ENCODE data around the gene RAP2A. TPM values are rescaled to one million over a fixed set of nuclear protein-coding genes. Genes with fewer than 3 reads are reported as not detected.

Gene RAP2A
- total RNA-seq, 1 experiment from 2014 or later = 32.1 TPM

- no peak overlapping the region for H2BK120ac ChIP-seq (ENCODE audit: low read depth, low read length, poor library complexity, severe bottlenecking)
- WGBS (ENCODE audit: extremely low coverage, insufficient read length, low lambda C conversion rate) = no CpG with 5 or more reads among the region's 3 CpGs
Observed at GRCh38 chr13:97403893-97404750, 29.8 kb upstream of the RAP2A start.

More at GRCh38 chr13:97403893-97404750, 29.8 kb upstream of the RAP2A start:
- Mint-ChIP-seq H3K4me3 (no peak overlapping the region), H3K9me3 (no peaks in the 10 kb centered on the region; a peak in 2 of 5 replicates), H3K27ac (no peak overlapping the region), H3K36me3 (ENCODE audit: insufficient read depth in 1 of 3, low read depth in 3 of 3) (no peaks in the 10 kb centered on the region), H3K4me1 (no peaks in the 10 kb centered on the region), H3K27me3 (ENCODE audit: low read depth) (peaks cover 14% of the 10 kb centered on the region)
- H3K4me1 ChIP-seq (ENCODE audit: insufficient read depth, low read length) = no peaks in the 10 kb centered on the region
- H4K20me1 ChIP-seq (ENCODE audit: control insufficient read depth, insufficient read depth, insufficient read length) = no peaks in the 10 kb centered on the region
- H3K56ac ChIP-seq (ENCODE audit: insufficient read length, low read depth, low read length) = no peak overlapping the region
- H4K8ac ChIP-seq (replicated peaks; ENCODE audit: insufficient read length, low read depth, low read length) = no peak overlapping the region
- H2BK20ac ChIP-seq (ENCODE audit: low read depth, low read length, poor library complexity, severe bottlenecking) = no peak overlapping the region
- no peak overlapping the region for H3K4ac ChIP-seq (ENCODE audit: low read depth, low read length)
- H2AK5ac ChIP-seq (ENCODE audit: insufficient read length, low read length) = no peak overlapping the region
- H2AFZ ChIP-seq (ENCODE audit: low read length) = no peak overlapping the region
- H2BK5ac ChIP-seq (ENCODE audit: insufficient read length, low read length) = no peak overlapping the region
- H4K91ac ChIP-seq (ENCODE audit: insufficient read length, low read depth, low read length) = no peak overlapping the region
- H4K5ac ChIP-seq (ENCODE audit: insufficient read length, low read depth, low read length) = no peak overlapping the region
- no peak overlapping the region for H3K18ac ChIP-seq (ENCODE audit: insufficient read length, low read depth, low read length)
- no peak for TF ChIP-seq CTCF (conservative IDR thresholded peaks at IDR 0.05)
- no peak for DNase-seq
- H3K9me3 ChIP-seq (ENCODE audit: control insufficient read depth, low read depth, low read length) = no peaks in the 10 kb centered on the region
- no peak overlapping the region for H3K9ac ChIP-seq (ENCODE audit: extremely low read depth, insufficient read length, low read length)
- no peak overlapping the region for H2BK15ac ChIP-seq (ENCODE audit: low read depth, low read length)
- no peak overlapping the region for H3K14ac ChIP-seq (ENCODE audit: insufficient read depth, low read length)
- H3K4me2 ChIP-seq (ENCODE audit: insufficient read depth, insufficient read length, low read length) = no peak overlapping the region
- H3T11ph ChIP-seq (ENCODE audit: low read length) = no peak overlapping the region
- no peak overlapping the region for H3K27ac ChIP-seq (ENCODE audit: insufficient read length, low read depth, low read length)
- H3K79me2 ChIP-seq (ENCODE audit: insufficient read depth, low read length) = no peaks in the 10 kb centered on the region
- no peak overlapping the region for H3K23ac ChIP-seq (ENCODE audit: insufficient read length, low read depth, low read length)
- H3K23me2 ChIP-seq (ENCODE audit: insufficient read length, low read depth, low read length, poor library complexity, severe bottlenecking) = no peaks in the 10 kb centered on the region
- no peak overlapping the region for H2BK12ac ChIP-seq (ENCODE audit: insufficient read length, low read depth, low read length)
- H3K79me1 ChIP-seq (ENCODE audit: insufficient read depth, low read depth, low read length, poor library complexity, severe bottlenecking) = no peaks in the 10 kb centered on the region
- peaks cover 2% of the 10 kb centered on the region; the same call in 1 of the 2 replicates for H3K27me3 ChIP-seq (ENCODE audit: insufficient read depth, low read length)
